ENCODE measurements around the gene LHPP.
A peak's percentile ranks its signal among the peaks of the same experiment; 100 is the strongest.

The LHPP gene

DNA sequence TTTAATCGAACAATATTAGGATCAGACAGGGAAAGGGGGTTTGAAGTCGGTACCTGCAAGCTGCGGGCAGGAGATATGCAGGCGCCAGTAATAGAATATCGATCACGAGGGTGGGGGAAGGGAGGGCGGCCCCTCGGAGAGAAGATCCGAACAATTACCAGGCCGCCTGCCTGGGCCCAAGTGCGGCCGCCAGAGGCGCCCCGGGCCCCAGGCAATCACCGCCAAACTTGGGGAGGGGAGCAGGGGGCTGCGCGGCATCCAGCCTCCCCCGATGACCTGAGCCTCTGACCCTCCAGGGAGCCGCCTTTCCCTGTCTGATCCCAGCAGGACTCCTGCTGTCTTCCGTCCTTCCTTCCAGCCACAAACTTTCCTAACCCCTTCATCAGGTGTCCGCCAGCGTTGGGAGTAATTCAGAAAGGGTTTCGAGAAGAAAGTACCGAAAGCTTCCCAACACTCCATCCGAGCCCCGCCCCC, 12.9 kb upstream of the LHPP start:
- DNase-seq = no peak

DNA sequence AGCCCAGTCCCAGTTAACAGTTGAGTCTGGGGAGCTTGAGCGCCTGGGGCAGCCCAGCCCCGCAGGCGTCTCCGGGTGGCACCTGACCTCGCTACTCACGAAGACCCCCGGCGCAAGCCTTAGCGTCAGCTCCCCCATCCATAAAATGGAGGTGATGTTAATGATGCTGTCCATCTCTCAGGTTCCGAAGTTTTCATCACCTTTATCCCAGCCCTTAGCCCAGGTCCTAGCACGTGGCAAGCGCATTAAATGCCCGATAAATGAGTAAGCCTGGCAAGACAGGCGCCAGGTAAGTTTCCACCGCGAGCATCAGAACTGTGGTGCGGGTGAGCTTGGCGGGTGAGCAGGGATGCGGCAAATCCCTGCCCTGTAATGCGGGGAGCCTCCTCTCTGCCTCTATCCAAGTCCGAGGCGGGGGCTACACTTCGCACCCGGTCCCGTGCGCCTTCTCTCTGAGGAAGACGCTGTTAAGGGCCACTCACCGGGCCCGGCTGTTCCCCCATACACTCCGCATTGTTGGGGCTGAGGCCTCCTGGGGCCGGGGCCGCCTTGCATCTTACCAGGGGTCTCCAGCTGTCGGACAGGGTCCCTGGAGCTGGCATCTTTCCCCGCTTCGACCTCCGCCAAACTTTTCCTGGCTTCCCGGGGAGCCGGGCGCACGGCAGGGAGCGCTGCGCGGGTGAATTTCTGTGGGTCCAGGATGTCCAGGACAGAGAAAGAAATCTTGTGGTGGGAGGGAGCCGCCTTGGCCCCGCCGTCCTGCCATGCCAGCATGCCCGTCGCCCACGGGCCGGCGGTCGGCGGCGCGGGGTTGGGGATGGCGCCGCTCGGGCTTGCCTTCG, 12.2 kb upstream of the LHPP start:
- no peak for DNase-seq

DNA sequence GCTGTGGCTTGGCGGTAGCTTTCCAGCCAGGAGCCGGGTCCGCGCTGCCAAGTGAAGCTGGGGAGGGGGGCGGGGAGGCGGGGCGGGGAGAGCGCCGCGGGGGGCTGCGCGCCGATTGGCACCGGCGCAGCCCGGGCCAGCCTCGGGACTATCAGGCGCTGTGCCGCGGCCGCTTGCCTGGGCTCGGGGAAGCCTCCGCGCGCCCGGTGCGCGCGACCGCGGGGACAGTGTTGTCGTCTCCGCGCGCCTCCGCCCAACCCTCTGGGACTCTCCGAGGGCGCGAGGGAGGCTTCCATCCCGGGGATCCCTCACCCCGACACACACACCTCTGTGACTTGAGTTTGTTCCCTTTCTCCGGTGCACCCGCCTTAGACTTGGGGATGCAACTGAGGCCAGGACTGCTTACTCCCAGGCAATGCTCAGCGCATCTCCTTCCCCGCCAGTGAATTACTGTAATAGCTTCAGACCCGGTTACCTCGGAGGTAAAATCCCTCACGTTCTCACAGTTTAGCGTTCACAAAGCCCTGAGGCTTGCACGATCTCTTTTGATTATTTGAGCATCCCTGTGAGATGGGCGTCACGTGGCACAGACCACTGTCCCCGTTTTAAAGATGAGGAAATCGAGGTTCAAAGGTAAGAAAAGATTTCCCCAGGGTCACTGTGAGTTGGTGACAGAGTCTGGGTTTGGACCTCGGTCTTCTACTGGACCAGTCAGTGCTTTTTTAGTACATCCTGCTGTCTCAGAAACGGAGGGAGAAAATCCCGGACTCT, 11.4 kb upstream of the LHPP start, which contains the start of gene NKX1-2:
NKX1-2 (minus strand) TSS at position 24 of the 771 bp plus-strand sequence. CDS start 92 bp downstream, outside the sequence.
- no peak for DNase-seq

DNA sequence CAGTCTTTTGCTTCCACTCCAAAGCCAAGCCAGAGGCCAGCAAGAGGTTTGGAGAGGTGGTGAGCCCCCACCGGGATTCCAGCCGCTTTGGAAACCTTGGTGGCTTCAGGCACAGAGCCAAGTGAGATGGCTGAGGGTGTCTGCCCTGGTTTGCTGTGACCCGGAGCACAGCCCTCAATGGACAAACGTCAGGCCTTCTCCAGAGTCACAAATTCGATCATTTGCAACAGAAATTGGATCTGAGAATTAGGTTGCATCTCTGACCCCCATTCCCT, 10.9 kb upstream of the LHPP start:
- no peak for DNase-seq

DNA sequence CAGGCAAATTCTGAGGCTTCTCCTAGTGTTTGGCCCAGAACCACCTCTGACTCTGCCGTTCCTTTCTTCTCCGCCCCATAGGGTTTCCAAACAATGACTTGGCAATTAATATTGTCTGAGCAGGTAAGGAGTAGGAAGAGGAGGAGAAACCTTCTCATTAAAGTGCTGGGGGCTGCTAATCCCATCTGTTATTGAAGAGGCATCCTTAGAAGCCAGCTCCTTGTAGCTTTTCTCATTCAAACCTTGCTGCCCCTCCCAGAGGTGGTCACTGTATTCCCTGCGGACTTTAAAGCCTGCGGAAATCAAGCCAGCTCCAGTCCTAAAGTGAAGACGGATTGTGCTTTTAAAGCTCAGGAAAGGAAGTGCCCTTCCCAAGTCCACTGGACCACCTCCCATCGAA, 10.3 kb upstream of the LHPP start:
- DNase-seq = no peak

DNA sequence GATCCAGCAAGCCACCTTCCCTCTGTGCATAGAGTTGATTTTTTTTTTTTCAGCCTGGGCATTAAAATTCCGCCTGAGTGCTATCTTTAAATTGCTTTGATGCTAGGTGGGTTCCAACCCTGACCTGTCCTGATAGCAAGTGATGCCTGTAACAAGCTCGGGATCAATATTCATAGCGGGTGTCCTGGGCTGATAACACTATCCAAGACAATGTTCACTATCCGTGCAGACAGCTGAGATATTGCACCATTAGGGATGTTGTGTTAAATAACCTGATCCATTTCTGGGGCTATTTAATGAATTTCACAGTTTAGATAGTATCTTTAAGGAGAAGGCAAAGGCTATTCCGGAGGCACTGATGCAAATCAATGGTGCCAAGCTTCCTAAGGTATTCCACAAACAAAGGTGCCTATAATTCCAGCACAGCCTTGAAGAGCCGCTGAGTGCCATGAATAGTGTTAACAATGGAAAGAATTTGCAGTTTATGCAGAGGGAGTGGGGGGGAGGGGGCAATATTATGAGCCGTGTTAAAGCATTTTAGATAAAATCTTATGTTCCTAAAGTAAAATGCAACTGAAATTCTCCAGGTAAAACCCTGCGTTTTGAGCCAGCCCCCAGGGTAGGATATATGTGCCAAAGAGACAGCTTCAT, 7.5 kb upstream of the LHPP start:
- DNase-seq = no peak

DNA sequence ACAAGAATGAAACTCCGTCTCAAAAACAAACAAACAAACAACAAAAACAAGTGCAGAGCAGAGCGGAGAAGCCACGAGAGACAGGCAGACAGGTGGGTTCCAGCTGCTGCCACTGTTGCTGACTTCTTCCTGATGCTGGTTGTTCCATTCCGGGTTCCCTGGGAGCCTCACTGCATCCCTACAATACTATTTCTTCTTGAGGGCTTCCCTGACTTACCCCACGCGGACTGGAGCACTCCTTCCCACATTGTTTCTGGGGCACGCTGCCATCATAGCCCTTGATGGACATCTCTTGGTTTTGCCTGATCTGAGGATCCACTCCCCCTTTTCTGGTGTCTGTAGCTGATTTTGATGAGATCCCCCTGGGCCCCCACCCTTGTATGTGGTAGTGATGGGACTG, 6.2 kb upstream of the LHPP start:
- no peak for DNase-seq

DNA sequence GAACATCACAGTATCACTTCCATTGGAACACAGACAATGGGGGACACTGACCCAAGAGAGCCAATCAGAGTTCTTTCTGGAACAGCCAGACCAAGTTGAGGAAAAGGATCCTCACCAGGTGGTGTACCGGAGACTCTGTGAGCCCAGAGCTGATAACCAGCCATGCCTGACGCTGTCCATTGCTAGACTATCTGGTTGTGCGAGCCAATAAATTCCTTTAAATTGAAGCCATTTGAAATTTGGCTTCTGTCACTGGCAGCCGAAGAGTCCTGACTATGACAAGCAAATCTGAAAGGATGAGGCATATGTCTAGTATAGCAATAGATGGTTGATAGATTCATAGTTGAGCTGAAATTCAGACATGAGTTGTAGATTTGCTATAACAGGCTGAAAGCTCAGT, 3.1 kb upstream of the LHPP start:
- no peak for DNase-seq

DNA sequence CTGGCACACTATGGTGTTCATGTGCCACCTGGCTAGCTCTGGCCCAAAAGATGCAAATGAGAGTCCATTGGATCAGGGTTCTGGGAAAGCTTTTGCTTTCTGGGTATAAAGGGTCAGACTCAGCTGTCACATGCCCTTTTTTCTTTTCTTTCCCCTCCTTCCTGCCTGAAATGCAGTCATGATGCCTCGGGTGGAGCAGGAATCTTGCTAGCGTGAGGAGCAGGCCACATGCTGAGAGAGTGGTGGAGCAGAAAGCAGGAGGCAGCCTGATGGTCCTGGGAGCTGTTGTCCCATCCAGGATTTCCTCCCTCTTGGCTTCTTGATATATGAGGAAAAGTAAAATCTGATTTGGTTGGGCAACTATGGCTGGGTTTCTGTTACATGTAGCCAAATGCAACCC, 2.7 kb upstream of the LHPP start:
- no peak for DNase-seq

DNA sequence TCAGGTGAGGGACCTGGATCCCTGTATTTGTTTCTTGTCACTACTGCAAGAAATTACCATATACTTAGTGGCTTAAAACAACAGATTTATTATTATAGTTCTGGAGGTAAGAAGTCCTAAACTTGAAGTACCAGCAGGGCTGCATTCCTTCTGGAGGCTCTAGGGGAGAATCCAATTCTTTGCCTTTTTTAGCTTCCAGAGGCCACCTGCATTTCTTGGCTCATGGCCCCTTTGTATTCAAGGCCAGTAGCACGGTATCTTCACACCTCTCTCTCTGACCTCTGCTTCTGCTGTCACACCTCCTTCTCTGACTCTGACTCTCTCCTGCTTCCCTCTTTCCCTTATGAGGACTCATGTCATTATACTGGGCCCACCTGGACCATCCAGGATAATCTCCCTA, 2.2 kb upstream of the LHPP start:
- no peak for DNase-seq

DNA sequence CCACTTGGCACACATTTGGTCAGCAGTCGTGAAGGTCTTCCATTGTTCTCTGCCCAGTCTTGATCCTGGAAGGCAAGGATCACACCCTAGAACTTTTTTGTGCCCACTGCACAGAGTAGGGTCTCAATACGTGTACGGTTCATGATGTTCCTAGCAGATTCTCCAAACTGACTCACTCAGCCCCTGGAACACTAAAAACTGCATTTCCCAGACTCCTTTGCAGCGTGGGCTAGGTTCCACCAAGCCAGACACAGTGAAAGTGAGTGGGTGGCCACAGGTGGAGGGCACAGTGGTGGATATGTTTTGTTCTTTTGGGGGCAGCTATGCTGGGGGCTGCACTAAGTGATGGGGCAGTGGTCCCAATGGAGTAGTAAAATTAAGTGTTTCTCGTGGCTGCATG, 1.5 kb upstream of the LHPP start:
- DNase-seq = no peak

DNA sequence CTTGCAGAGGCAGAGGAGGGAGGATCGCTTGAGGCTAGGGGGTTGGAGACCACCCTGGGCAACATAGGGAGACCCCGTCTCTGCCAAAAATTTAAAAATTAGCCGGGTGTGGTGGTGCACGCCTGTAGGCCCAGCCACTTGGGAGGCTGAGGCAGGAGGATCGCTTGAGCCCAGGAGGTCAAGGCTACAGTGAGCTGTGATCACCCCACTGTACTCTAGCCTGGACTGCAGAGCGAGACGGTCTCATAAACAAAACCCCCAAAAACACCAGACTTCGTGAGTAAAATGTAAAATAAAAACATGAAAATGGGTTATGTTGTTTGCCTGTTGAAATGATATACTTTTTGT, 699 bp downstream of the LHPP start:
- no peak for DNase-seq

DNA sequence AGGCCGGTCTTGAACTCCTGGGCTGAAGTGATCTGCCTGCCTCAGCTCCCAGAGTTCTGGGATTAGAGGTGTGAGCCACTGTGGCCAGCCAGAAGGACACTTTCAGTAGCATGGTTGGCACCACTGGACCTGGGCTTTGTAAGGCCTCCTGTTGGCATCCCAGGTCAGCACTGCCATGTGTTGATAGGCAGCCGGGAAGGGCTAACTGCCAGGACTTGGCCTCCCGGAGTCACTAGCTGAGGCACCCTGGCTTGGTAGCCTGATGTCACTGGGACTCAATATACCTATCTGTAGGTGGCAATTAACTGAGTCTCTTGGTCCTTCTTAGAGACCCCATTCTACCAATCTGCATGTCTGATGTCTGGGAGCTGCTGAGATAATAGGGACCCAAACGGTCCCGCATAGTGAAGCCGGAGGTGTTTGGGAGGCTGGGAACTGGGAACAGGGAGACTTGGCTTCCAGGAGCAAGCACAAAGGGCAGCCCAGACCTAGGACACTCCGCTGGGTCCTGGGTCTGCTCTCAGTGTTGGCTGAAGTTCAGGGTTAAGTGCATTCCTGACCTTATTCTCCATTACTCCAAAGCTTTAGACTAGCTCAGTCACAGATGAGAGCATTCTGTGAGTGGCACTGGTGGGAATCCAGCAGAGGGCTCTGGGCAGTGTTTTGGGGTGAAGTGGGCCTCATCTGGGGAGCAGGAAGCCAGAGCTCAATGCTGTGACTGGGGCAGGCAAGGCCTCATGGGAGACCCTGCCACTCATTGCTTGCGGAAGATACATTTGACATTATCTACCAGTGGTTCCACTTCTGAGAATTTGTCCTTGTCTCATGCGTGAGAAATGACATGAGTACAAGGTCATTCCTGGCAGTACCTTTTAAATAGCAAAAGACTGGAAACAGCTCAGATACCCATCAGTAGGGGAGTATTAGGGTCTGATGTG, 2.7 kb downstream of the LHPP start:
- DNase-seq = no peak

DNA sequence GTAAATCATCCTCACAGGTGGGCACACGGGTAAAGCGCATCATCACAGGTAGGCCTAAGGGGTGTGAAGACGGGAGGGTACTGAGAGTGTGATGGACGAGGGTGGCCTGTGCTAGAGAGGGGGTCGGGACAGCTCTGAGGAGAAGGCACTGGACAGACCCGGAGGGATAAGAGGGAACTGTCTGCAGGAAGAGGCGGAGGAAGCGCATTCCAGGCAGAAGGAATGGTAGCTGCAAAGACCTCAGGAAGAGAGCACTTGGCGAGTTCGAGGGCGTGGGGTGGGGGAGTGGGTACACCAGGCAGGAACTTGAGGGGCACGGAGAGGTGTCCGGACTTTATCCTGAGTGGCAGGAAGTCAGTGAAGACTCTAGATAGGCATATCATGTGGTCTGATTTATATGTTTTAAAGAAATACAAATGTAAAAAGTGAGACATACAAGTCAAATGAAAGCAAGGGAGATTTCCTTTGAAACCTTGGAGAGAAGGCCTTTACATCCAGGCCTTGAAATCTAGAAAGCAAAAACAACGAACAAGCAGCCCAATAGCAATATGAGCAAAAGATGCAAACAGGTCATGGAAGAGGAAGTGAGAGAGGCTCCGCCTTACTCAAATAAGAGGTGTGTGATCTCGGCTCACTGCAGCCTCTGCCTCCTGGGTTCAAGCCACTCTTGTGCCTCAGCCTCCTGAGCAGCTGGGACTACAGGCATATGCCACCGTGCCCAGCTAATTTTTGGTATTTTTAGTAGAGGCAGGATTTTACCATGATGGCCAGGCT, 3.6 kb downstream of the LHPP start:
- no peak for DNase-seq

DNA sequence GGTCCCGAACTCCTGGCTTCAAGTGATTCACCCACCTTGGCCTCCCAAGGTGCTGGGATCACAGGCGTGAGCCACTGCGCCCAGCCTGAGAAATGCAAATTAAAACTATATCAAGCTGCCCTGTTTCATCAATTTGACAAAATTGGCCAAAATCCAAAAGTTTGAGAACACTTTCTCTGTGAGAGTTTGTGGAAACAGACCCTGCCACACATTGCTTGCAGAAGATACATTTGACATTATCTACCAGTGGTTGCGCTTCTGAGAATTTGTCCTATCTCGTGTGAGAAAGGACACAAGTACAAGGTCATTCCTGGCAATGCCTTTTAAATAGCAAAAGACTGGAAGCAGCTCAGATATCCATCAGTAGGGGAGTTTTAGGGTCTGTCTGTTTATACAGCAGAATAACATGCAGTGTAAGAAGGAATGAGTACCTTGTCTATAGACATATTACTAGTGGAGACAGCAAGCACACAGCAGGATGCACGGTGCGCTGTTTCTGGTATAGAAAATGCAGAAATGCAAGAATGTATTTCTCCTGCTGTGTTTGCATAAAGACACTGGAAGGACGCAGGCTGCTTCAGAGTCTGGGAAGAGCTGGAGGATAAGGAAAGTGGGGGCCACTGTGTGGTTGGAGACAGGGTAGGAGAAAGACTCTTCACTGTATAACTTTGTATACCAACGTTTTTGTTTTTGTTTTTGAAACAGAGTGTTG, 4.3 kb downstream of the LHPP start:
- DNase-seq = no peak

DNA sequence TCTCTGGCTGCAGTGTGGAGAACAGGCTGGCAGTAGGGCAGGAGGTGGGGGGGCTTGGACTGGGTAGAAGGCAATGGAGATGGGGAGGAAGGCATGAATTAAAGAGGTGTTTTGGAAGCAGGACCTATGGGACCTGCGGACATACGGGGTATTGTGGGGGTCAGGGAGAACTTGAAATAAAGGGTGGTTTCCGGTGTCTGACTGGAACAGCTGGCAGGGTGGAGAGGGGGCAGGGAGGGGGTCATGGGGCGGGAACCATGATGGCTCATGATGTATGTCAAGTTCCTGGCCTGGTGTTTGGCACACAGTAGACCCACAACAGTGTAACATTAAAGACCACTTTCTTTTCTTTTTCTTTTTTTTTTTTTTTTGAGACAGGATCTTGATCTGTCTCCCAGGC, 5.5 kb downstream of the LHPP start:
- no peak for DNase-seq

DNA sequence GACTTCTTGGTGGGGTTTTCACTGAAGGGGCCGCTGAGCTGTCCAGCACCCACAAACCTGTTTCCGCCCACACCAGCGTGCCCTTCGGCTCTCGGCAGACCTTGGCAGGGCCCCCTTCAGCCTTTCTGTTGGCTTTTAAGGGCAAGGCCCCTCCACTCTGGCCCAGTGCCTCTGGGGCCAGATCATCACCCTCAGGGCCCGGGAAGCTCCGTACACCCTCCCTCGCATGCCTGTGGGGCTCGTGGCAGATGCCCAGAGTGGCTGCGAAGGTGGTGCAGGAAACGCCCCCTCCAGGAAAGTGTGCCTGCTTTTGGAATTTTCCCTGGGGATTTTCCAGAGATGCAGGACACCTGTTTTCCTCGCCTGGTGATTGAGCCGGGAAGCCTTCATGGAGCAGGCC, 7.0 kb downstream of the LHPP start:
- DNase-seq = no peak

DNA sequence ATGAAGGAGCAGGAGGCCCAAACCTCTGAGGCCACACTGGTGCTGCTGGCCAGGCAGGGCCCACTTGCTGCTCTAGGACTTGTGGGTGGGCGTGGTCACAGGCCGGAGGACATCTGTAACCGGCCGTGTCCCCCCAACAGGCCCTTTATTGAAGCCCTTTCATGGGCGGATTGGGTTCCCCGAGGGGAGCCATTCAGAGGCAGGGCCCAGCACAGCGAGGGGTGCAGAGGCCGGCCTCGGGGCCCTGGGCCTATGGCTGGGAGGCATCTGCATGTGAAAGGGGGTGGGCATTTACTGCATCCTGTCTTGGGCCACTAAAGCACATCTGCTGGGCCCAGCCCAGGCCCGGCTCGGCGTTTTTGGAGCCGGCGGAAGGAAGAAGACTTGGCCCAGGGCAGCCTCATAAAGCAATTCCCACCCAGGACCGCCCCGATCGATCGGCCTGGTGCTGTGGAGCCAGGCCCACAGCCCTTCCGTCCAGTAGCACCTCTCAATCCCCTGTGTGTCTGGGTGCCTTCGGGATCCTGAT, 8.4 kb downstream of the LHPP start:
- DNase-seq = no peak

DNA sequence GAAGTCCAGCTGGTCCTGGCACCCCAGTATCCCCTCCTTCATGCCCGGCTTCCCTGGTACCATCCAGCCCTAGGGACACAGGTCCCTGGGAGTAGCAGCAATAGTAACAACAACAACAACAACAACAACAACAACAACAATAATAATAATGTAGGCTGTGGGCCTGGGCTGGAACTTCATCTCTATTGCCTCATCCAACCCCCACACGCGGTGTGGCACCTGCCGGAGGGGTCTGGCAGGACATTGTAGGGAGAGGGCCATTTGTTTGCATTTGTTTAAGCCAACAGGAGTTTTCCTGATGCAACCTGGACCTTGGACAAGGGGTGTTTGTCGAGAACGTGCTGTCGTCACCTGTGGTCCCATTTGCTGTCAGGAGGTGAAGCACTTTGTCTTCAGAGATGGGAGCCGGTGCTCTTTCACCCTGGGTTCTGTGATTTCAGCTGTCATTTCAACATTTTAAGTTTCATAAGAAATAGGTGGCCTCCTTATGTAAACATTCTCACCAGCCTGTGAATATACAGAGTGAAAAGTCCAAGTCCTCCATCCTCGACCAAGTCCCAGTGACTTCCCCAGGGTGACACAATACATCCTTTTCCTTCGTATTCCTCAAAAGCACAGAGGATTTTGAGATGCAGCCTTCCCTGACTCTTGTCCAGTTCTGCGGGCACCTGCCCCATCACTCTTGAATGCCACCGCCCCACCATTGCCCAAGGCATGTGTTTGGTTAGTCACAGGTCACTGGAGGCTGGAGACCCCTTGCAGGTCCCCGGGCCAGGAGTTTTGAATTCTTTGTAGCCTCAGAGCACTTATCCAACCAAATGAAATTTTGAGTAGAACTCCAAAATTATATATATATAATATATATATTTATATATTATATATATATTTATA, 9.2 kb downstream of the LHPP start:
- peak; percentile 53 for DNase-seq

DNA sequence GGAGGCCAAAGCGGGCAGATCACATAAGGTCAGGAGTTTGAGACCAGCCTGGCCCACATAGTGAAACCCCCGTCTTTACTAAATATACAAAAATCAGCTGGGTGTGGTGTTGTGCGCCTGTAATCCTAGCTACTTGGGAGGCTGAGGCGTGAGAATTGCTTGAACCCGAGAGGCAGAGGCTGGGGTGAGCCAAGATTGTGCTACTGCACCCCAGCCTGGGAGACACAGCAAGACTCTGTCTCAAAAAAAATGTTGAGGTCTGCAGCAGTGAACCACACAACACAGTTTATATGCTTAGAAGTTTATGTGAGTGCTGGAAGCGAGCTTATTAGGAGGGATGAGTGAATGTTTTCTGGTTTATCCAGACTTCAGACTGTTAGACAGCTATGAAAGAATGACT, 10.4 kb downstream of the LHPP start:
- no peak for DNase-seq
